GM19043 (cell line): ENCODE data around the gene COQ9.
"Not testable (repeated sequence)": the region's sequence is repeated elsewhere in the genome, so short reads cannot be mapped to it uniquely, and the experiment has no call there.

Experiments
- ATAC-seq: cut with Tn5 transposase; IDR thresholded peaks from one replicate; pipeline ENCODE4 v1.9.1; 2021; ENCODE audit warnings: low read depth; ENCODE audit not compliant: unreplicated experiment

The COQ9 gene

GRCh38 chr16:57424583-57424982, 22.7 kb upstream of the COQ9 start:
- no peak for ATAC-seq

DNA sequence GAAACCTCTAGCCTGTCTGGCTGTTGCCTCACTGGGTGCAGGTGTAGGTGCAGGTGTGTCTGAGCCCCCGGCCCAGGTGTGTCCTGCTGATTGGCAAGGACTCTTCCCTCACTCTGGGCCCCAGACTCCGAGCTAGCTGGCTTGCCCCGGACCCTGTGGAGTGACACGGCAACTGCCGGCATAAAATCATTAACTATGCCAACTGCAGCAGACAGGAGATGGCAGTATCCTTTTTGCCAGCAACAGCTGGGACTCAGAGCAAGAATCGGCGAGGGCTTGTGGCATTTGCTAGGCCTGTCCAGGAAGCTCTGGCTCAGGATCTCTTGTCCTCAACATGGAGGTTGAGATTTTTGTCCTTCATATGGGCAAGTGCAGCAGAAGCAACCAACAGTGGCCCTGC, 20.9 kb upstream of the COQ9 start:
- no peak for ATAC-seq

- no peak for ATAC-seq
Measured at GRCh38 chr16:57427307-57427706, 20.0 kb upstream of the COQ9 start.

DNA sequence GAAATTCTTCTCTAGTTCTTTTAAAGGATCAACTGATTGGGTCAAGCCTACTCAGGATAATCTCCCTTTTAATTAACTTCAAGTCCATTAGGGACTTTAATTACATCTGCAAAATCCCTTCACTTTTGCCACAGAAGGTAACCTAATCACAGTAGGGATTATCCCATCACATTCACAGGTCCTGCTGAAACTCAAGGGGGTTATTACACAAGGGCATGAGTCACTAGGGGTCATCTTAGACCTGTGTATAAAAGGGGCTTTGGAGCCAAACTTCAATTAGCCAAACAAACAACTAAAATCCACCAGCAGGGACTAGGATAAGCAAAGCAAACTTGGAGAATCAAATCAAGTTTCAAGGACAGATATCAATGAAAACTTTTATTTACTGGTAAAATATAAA, 19.5 kb upstream of the COQ9 start:
- no peak for ATAC-seq

- no peak for ATAC-seq
Measured at GRCh38 chr16:57430955-57431354, 16.3 kb upstream of the COQ9 start.

DNA sequence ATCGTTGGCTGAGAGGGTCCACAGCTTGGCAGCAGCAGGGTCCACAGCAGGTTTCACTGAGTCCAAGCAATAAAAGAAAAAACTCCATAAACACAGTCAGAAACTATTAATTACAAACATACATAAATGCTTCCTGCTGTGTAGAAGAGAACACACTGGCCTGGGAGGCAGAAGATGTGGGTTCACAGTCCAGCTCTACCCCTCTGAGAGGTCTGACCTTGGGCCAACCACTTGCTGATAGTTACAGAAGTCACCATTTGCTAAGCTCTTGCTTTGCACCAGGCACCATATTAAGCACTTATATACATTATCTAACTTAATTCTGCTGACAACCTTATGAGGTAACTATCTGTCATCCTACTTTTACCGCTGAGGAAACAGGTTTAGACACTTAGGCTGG, 14.8 kb upstream of the COQ9 start:
- ATAC-seq: no peak

DNA sequence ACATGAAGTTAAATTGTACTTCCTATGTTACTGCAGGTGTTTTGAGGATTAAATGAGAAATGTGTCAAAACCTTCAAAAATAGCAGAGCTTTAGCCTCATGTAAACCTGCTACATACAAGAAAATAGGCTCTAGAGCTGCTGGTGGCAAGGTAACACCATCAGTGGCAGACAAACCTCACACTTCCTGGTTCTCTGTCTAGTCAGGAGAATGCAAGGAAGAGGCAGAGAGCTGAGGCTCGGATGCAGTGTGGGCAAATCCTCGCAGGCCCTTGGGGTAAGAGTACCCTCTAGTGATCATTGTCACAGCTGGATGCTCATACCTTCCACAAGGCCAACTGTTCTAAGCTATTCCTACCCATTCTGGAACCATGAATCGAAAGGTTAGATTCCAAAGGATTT, 14.3 kb upstream of the COQ9 start:
- ATAC-seq: no peak

GRCh38 chr16:57434003-57434402, 13.3 kb upstream of the COQ9 start:
- ATAC-seq: no peak

- ATAC-seq: no peak
Measured at GRCh38 chr16:57435838-57436237, 11.4 kb upstream of the COQ9 start.

DNA sequence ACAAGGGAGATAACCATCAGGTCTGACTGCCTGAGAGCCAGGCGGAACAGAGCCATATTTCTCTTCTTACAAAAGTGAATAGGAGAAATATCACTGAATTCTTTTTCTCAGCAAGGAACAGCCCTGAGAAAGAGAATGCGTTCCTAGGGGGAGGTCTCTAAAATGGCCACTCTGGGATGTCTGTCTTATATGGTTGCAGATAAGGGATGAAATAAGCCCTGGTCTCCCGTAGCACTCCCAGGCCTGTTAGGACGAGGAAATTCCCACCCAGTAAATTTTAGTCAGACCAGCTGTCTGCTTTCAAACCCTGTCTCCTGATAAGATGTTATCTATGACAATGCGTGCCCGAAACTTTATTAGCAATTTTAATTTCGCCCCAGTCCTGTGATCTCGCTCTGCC, 7.3 kb upstream of the COQ9 start:
- not testable (repeated sequence) for ATAC-seq

DNA sequence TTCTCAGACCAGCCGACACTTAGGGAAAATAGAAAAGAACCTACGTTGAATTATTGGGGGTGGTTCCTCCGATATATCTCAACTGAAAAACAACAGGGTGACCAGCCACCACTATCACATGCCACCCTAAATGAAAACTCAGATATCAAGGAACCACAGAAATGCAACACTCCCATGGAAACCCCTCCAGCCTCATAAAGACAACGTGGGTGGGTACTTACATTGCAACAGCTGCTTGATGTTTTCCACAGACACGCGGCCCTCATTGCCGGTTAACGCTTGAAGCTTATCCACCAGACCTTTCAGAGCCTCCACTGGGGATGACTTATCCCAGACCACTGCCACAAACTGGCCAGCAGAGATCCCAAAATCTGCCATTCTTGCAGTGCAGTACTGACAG, 6.7 kb upstream of the COQ9 start:
- ATAC-seq: not testable (repeated sequence)

- no peak for ATAC-seq
Measured at GRCh38 chr16:57444711-57445110, 2.6 kb upstream of the COQ9 start.

DNA sequence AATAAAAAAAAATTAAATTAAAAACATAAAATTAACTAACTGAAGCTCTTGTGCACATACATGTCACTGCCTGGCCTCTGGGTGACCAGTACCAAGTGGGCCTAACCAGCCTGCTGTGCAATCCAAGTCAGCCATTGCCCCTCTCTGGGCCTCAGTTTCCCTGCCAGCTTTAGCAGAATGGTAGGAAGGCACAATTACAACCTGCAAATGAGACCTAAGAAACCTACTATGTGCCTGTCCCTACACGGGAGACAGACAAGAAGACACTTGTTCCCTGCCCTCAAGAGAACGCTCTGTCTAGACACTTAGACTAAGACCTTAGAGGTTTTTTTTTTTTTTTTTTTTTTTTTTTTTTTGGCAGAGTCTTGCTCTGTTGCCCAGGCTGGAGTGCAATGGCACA, 1.8 kb upstream of the COQ9 start:
- no peak for ATAC-seq

DNA sequence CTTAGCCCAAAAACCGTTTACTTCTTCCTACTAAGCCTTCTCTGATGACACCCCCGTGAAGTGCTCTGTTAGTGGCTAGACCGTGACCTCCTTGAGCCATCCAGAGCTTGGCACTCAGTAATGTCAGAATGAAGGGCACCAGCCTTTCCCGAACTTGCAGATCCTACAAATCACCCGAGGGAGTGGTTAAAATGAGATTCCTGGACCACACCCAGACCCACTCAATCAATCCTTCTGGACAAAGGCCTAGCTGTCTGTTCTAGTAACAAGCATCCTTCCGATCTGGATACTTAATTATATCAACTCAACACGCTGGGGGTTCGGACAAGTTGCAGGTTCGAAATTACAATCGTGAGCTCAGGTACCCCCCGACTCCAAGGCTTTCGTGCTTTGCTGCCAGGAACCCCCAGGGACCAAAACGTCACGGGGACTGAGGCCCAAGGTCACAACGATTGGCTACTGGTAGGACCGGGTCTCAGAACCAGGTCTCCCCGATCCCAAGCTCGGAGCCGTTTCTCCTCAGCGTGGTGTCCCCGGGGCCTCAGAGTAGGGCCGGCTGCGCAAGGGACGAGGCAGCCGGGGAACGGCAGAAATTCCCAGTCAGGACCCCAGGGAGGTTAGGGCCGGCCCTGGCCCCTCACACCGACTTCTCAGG, 621 bp upstream of the COQ9 start:
- ATAC-seq: no peak

DNA sequence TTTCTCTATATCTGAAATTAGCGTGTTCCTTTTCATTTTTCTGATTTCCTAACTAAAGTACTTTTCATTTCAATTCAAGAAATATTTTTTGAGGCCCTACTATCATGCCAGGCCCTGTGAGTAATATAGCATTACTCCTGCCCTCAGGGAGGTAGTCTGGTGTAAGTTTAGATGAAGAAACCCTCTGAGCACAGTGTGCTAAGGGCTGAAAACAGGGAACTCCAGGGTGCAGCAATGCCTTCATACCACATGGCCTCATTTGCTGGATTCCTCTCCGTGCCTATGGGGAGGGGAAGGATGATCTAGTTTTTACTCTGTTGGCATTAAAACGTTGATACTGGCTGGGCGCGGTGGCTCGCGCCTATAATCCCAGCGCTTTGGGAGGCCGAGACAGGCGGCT, 4.7 kb downstream of the COQ9 start:
- ATAC-seq: no peak

GRCh38 chr16:57462209-57462977, 15.1 kb downstream of the COQ9 start, which contains the start of gene POLR2C:
TSS of gene POLR2C (plus strand) at chr16:57462679. CDS start at chr16:57462725, 46 bp downstream.
- peak; percentile 92 for ATAC-seq

- ATAC-seq: no peak
Measured at GRCh38 chr16:57462978-57463362, 15.7 kb downstream of the COQ9 start.

- ATAC-seq: no peak
Measured at GRCh38 chr16:57464523-57464922, 17.2 kb downstream of the COQ9 start.

DNA sequence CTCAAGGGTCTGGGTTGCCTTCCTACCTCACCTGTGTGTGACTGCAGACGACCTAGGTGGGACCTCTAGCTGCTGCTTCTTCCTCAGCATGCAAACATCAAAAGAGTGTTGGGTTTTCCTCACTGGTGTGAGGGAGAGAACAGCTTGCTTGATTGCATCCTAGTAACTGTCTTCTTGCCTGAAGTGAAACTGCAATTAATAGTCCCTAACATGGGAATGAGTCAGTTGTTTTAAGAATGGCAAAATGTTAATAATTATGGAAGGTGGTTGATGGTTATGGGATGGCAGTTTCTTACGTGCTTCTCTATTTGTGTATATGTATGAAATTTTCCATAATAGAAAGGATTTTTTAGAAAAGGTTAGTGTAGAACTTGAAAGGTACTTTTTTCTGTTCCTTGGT, 21.1 kb downstream of the COQ9 start:
- no peak for ATAC-seq

DNA sequence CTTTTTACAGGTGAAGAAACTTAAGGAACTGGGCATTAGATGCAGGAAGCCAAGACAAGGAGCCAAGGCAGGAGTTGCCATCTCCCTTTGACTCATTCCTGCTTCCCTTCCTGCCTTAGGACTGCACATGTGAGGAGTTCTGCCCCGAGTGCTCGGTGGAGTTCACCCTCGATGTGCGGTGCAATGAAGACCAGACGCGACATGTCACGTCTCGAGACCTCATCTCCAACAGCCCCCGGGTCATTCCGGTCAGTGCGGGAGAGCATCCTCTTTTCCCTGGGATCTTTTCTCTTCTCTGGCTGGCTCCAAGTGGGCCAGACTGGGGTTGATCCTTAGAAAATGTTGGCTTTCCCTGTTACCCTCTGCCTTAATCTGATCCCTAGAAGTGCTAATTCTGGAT, 21.8 kb downstream of the COQ9 start:
- ATAC-seq: no peak

GRCh38 chr16:57469917-57470470, 22.7 kb downstream of the COQ9 start:
- no peak for ATAC-seq

DNA sequence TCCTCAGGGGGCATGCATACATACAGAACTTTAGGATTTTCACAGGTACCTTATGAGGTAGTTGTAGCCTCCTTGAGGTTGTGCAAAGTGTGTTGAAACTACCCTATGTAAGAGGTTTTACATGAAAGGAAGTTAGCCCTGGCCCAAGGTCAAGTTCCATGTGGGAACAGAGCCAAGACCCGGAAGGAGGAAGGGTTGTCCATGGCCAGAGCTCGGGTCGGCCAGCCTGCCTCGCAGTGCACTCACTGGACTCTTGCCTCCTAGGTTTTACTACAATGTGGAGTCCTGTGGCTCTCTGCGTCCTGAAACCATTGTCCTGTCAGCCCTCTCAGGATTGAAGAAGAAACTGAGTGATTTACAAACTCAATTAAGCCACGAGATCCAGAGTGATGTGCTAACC, 23.4 kb downstream of the COQ9 start:
- ATAC-seq: no peak
